Naive thymus-derived CD4-positive, alpha-beta T cell (primary cell): ENCODE results near the gene GZMM. TPM values are rescaled to one million over a fixed set of nuclear protein-coding genes. Genes with fewer than 3 reads are reported as not detected.

ENCODE experiments used
- ATAC-seq: fragments of 150-1000 bp; cut with Tn5 transposase; 2 replicates; pipeline ENCODE4 v1.10.0; 2021; ENCODE audit warnings: mild to moderate bottlenecking, moderate library complexity
- CTCF ChIA-PET: fragments of 350-600 bp; sonication (Branson Sonifier 250); formaldehyde crosslinking; loops from one replicate; lab custom pipeline; 2021; ENCODE audit warnings: antibody characterized with exemption; lab: Charles Lee
- POLR2A ChIA-PET: fragments of 350-600 bp; sonication (Branson Sonifier 250); formaldehyde crosslinking; loops from one replicate; lab custom pipeline; 2021; ENCODE audit warnings: antibody characterized with exemption, inconsistent platforms; lab: Charles Lee
- DNase-seq, 9 donors: peaks; one replicate each; pipeline versions ENCODE4 v3.0.0 to v3.0.0-alpha.2; 2020 to 2022; ENCODE audit warnings: mixed read lengths in 1 of 9
- H3K27ac ChIP-seq: one replicate; pipeline ENCODE4 v1.7.0; 2013; ENCODE audit warnings: mild to moderate bottlenecking, low read depth, low read length, moderate library complexity
- H3K27me3 ChIP-seq, 2 donors: one replicate each; pipeline ENCODE4 v1.7.0; 2013; ENCODE audit warnings: low read length in 2 of 2, mild to moderate bottlenecking in 2 of 2, moderate library complexity in 2 of 2; ENCODE audit not compliant: control insufficient read depth in 2 of 2, insufficient read depth in 2 of 2
- H3K36me3 ChIP-seq, 3 experiments: 1 replicate in 2 of 3; 2 replicates in 1 of 3; pipeline ENCODE4 v1.7.0; 2013; ENCODE audit warnings: low read length in 3 of 3, mild to moderate bottlenecking in 3 of 3, moderate library complexity in 1 of 3; ENCODE audit not compliant: insufficient read depth in 3 of 3, control insufficient read depth in 2 of 3
- H3K4me1 ChIP-seq, 2 donors: one replicate each; pipeline ENCODE4 v1.7.0; 2013; ENCODE audit warnings: low read length in 2 of 2, mild to moderate bottlenecking in 2 of 2, moderate library complexity in 1 of 2; ENCODE audit not compliant: control insufficient read depth in 2 of 2, insufficient read depth in 2 of 2
- H3K4me3 ChIP-seq: 2 replicates; pipeline ENCODE4 v1.7.0; 2013; ENCODE audit warnings: mild to moderate bottlenecking, low read length
- H3K9me3 ChIP-seq, 3 experiments: 1 replicate in 2 of 3; 2 replicates in 1 of 3; pipeline ENCODE4 v1.7.0; 2013; ENCODE audit warnings: low read length in 3 of 3; ENCODE audit not compliant: control insufficient read depth in 2 of 3
- H3K27ac Mint-ChIP-seq, 9 donors: one replicate each; pipeline ENCODE4 v1.8.0; 2020 to 2022; ENCODE audit warnings: mixed read lengths in 9 of 9, mild to moderate bottlenecking in 8 of 9, moderate library complexity in 5 of 9, inconsistent platforms in 2 of 9
- H3K27me3 Mint-ChIP-seq, 5 donors: one replicate each; pipeline ENCODE4 v1.8.0; 2021 to 2022; ENCODE audit warnings: mixed read lengths in 5 of 5, mild to moderate bottlenecking in 1 of 5
- H3K36me3 Mint-ChIP-seq, 5 donors: one replicate each; pipeline ENCODE4 v1.8.0; 2020 to 2022; ENCODE audit warnings: mixed read lengths in 5 of 5, mild to moderate bottlenecking in 3 of 5, inconsistent platforms in 1 of 5
- H3K4me1 Mint-ChIP-seq, 7 donors: one replicate each; pipeline ENCODE4 v1.8.0; 2020 to 2022; ENCODE audit warnings: mixed read lengths in 7 of 7, mild to moderate bottlenecking in 3 of 7, inconsistent platforms in 1 of 7
- H3K4me3 Mint-ChIP-seq, 10 donors: one replicate each; pipeline ENCODE4 v1.8.0; 2020 to 2022; ENCODE audit warnings: mild to moderate bottlenecking in 10 of 10, mixed read lengths in 10 of 10, moderate library complexity in 6 of 10, inconsistent platforms in 2 of 10
- H3K9me3 Mint-ChIP-seq, 11 donors: one replicate each; pipeline ENCODE4 v1.8.0; 2020 to 2022; ENCODE audit warnings: mixed read lengths in 11 of 11, mild to moderate bottlenecking in 4 of 11, inconsistent platforms in 1 of 11, moderate library complexity in 1 of 11
- intact Hi-C, 2 donors: fragments of 100-400 bp; cut with micrococcal nuclease; formaldehyde crosslinking; loops; one replicate each; pipeline ENCODE4 v1.15.1; 2023
- polyA plus RNA-seq, 2 donors: library from polyadenylated mRNA; unstranded; fragments of 300-500 nt; fragmentation: Illumina TruSeq; gene quantifications; one replicate each; pipeline ENCODE4 v1.2.3, GENCODE V29; 2021
- total RNA-seq, 6 experiments: library from RNA in 5 of 6; stranded (reverse) in 5 of 6; gene quantifications; 1 replicate in 5 of 6; 2 replicates in 1 of 6; pipeline ENCODE4 v1.2.3 and lab custom pipeline; 2021 to 2026

Gene GZMM
- total and polyA plus RNA-seq, 7 experiments from 2014 or later: 30.0 to 181 (median 68.7) TPM

- Mint-ChIP-seq H3K36me3 (peaks cover 0 to 10% (median 4%) of the 10 kb centered on the region in 5 donors), H3K27ac (peak overlapping the region in 1 of 9 donors; percentile 43), H3K9me3 (no peaks in the 10 kb centered on the region), H3K27me3 (no peaks in the 10 kb centered on the region), H3K4me3 (peak overlapping the region in 2 of 10 donors; percentile 12 to 16), H3K4me1 (peaks cover 4 to 26% (median 21%) of the 10 kb centered on the region in 7 donors)
- Histone ChIP-seq H3K36me3 (peaks cover 0 to 40% (median 5%) of the 10 kb centered on the region in 3 experiments), H3K27me3 (no peaks in the 10 kb centered on the region), H3K27ac (no peak overlapping the region), H3K4me3 (no peak overlapping the region), H3K4me1 (peaks cover 5 to 10% of the 10 kb centered on the region in 2 donors), H3K9me3 (no peaks in the 10 kb centered on the region)
- ATAC-seq (no peak), DNase-seq (no peak)
- ChIA-PET CTCF (interaction anchor here (1.5 kb wide), 1 partner anchor 9 kb away, joined by 5 read pairs; no protein-coding TSS in a partner anchor), POLR2A (interaction anchor here (1.2 kb wide), 1 partner anchor 11 kb away, joined by 5 read pairs; the partner anchor contains the start of gene CDC34)
- intact Hi-C loops: no loop called here
These were observed 1.5 kb upstream of the GZMM start for GRCh38 chr19:542173-542866.

GRCh38 chr19:547117-547516 lies 3.3 kb downstream of the GZMM start:
- ATAC-seq (no peak), DNase-seq (no peak)
- intact Hi-C loops: no loop called here
- no peaks in the 10 kb centered on the region for H3K9me3 ChIP-seq
- POLR2A ChIA-PET: no interaction called here
- peak overlapping the region in 3 of 10 donors; percentile 48 to 59 (median 57) for H3K4me3 Mint-ChIP-seq
- H3K27ac Mint-ChIP-seq: peak overlapping the region in 3 of 9 donors; percentile 14 to 31 (median 25)
- H3K36me3 ChIP-seq: peaks cover 0 to 24% (median 6%) of the 10 kb centered on the region in 3 experiments
- no peak overlapping the region for H3K4me3 ChIP-seq
- peaks cover 10 to 26% (median 21%) of the 10 kb centered on the region in 7 donors for H3K4me1 Mint-ChIP-seq
- peaks cover 0 to 7% (median 0%) of the 10 kb centered on the region in 5 donors for H3K36me3 Mint-ChIP-seq
- CTCF ChIA-PET: no interaction called here
- H3K27ac ChIP-seq: no peak overlapping the region
- no peaks in the 10 kb centered on the region for H3K9me3 Mint-ChIP-seq
- peaks cover 5 to 10% of the 10 kb centered on the region in 2 donors for H3K4me1 ChIP-seq
- no peaks in the 10 kb centered on the region for H3K27me3 ChIP-seq
- H3K27me3 Mint-ChIP-seq: no peaks in the 10 kb centered on the region

GRCh38 chr19:547836-548720 lies 4.2 kb downstream of the GZMM start:
- peak overlapping the region in 1 of 10 donors; percentile 14 for H3K4me3 Mint-ChIP-seq
- Histone ChIP-seq H3K4me1 (peaks cover 3 to 8% of the 10 kb centered on the region in 2 donors), H3K9me3 (no peaks in the 10 kb centered on the region), H3K27ac (no peak overlapping the region), H3K27me3 (no peaks in the 10 kb centered on the region), H3K4me3 (no peak overlapping the region), H3K36me3 (peaks cover 0 to 20% (median 6%) of the 10 kb centered on the region in 3 experiments)
- POLR2A ChIA-PET: no interaction called here
- CTCF ChIA-PET: no interaction called here
- ATAC-seq (no peak), DNase-seq (no peak)
- intact Hi-C loops: no loop called here
- peaks cover 10 to 26% (median 20%) of the 10 kb centered on the region in 7 donors for H3K4me1 Mint-ChIP-seq
- H3K36me3 Mint-ChIP-seq: peaks cover 0 to 7% (median 0%) of the 10 kb centered on the region in 5 donors
- no peaks in the 10 kb centered on the region for H3K27me3 Mint-ChIP-seq
- H3K9me3 Mint-ChIP-seq: no peaks in the 10 kb centered on the region
- peak overlapping the region in 3 of 9 donors; percentile 14 to 59 (median 54) for H3K27ac Mint-ChIP-seq

- Histone ChIP-seq H3K9me3 (no peaks in the 10 kb centered on the region), H3K4me1 (peaks cover 0 to 4% of the 10 kb centered on the region in 2 donors), H3K36me3 (peaks cover 0 to 20% (median 6%) of the 10 kb centered on the region in 3 experiments), H3K4me3 (no peak overlapping the region), H3K27me3 (no peaks in the 10 kb centered on the region), H3K27ac (no peak overlapping the region)
- intact Hi-C loops: no loop called here
- Mint-ChIP-seq H3K27ac (no peak overlapping the region), H3K4me1 (peaks cover 6 to 17% (median 9%) of the 10 kb centered on the region in 7 donors), H3K9me3 (no peaks in the 10 kb centered on the region), H3K27me3 (no peaks in the 10 kb centered on the region), H3K36me3 (peaks cover 0 to 4% (median 0%) of the 10 kb centered on the region in 5 donors), H3K4me3 (no peak overlapping the region)
- ATAC-seq (no peak), DNase-seq (no peak)
- ChIA-PET CTCF (no interaction called here), POLR2A (no interaction called here)
These were observed 5.3 kb downstream of the GZMM start for GRCh38 chr19:548886-549830.

DNA sequence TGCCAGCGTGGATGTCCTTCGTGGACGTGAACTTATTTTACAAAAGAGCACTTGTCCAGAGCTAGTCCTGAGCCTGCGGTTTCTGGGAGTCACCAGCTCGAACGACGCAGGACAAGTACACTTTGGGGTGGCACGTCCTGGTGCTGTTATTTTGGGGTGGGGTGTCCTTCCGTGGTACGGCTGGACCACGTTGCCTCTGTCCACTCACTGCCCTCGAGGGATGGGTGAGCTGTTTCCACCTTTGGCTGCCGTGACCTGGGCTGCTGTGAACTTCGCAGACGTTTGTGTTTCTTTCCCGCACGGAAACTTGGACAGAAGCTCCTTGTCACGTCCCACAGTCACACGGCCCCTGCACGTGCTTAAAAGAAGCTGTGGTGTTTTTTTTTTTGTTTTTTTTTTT lies 11.0 kb downstream of the GZMM start:
- ChIA-PET CTCF (interaction anchor here (0.7 kb wide), 1 partner anchor 32 kb away, joined by 4 read pairs; no protein-coding TSS in a partner anchor), POLR2A (no interaction called here)
- Mint-ChIP-seq H3K27me3 (no peaks in the 10 kb centered on the region), H3K4me1 (peaks cover 0 to 6% (median 4%) of the 10 kb centered on the region in 7 donors), H3K36me3 (no peaks in the 10 kb centered on the region), H3K4me3 (no peak overlapping the region), H3K27ac (no peak overlapping the region), H3K9me3 (no peaks in the 10 kb centered on the region)
- no peak for ATAC-seq
- Histone ChIP-seq H3K9me3 (no peaks in the 10 kb centered on the region), H3K36me3 (no peaks in the 10 kb centered on the region), H3K27ac (no peak overlapping the region), H3K4me3 (no peak overlapping the region), H3K27me3 (no peaks in the 10 kb centered on the region), H3K4me1 (no peaks in the 10 kb centered on the region)
- intact Hi-C loops: no loop called here
- no peak for DNase-seq

DNA sequence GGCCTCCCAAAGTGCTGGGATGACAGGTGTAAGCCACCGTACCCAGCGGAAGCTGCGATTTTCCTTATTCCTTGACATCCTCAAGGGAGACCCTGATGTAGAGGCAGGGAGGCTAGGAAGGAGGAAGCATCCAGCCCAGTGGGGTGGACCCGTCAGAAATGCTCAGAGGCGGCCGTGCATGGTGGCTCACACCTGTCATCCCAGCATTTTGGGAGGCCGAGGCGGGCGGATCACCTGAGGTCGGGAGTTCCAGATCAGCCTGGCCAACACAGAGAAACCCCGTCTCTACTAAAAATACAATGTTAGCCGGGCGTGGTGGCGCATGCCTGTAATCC lies 11.6 kb downstream of the GZMM start:
- Mint-ChIP-seq H3K36me3 (no peaks in the 10 kb centered on the region), H3K9me3 (no peaks in the 10 kb centered on the region), H3K27me3 (no peaks in the 10 kb centered on the region), H3K27ac (no peak overlapping the region), H3K4me3 (no peak overlapping the region), H3K4me1 (peaks cover 0 to 6% (median 4%) of the 10 kb centered on the region in 7 donors)
- Histone ChIP-seq H3K9me3 (no peaks in the 10 kb centered on the region), H3K36me3 (no peaks in the 10 kb centered on the region), H3K4me3 (no peak overlapping the region), H3K4me1 (no peaks in the 10 kb centered on the region), H3K27me3 (no peaks in the 10 kb centered on the region), H3K27ac (no peak overlapping the region)
- ChIA-PET CTCF (interaction anchor here (0.6 to 0.7 kb wide), 2 partner anchors 11 to 33 kb away, joined by 4 read pairs; no protein-coding TSS in a partner anchor), POLR2A (no interaction called here)
- ATAC-seq (no peak), DNase-seq (no peak)
- intact Hi-C loops: no loop called here
